Measurements from ENCODE around the gene RASL10B.

GRCh38 chr17:35727635-35728034, 3.8 kb upstream of the RASL10B start:
- TF ChIP-seq POLR2A (IDR thresholded peaks at IDR 0.05; ENCODE audit: low read length) (no peak), GATA1 (IDR thresholded peaks at IDR 0.05; ENCODE audit: low read depth, low read length) (no peak)

All from erythroblast (primary cell).